GM12872 (cell line): Measurements from ENCODE around the gene PGR.

Experiments used
- CTCF ChIP-seq: IDR thresholded peaks from 3 replicates; pipeline ENCODE4 v1.5.1; 2011; ENCODE audit warnings: low read depth, mild to moderate bottlenecking, low read length, moderate library complexity; ENCODE audit not compliant: insufficient read depth

PGR gene

DNA sequence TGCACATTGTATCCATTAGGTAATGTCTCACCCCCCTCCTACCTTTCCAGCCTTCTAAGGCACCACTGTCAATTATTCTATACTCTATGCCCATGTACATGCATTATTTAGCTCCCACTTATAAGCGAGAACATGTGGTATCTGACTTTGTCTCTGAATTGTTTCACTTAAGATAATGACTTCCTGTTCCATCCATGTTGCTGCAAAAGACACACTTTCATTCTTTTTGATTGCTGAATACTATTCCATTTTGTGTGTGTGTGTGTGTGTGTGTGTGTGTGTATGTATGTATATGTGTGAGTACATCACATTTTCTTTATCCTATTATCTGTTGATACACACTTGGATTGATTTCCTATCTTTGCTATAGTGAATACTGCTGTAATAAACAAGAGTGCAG lies 84.2 kb downstream of the PGR start:
- TF ChIP-seq CTCF, result no peak

DNA sequence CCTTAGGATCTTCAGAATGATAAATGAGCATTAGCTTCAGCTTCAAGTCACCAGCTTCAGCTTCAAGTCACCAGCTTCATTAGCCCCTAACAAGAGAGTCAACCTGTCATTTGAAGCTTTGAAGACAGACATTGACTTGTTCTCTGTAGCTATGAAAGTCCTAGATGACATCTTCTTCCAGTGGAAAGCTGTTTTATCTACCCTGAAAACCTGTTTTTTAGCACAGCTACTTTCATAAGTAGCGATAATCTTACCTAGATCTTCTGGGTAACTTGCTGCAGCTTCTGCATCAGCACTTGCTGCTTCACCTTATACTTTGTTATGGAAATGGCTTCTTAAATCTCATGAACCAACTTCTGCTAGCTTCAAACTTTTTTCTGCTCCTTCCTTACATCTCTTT lies 85.7 kb downstream of the PGR start:
- TF ChIP-seq CTCF, result no peak

GRCh38 chr11:101035872-101036271 lies 93.7 kb downstream of the PGR start:
- no peak for TF ChIP-seq CTCF

DNA sequence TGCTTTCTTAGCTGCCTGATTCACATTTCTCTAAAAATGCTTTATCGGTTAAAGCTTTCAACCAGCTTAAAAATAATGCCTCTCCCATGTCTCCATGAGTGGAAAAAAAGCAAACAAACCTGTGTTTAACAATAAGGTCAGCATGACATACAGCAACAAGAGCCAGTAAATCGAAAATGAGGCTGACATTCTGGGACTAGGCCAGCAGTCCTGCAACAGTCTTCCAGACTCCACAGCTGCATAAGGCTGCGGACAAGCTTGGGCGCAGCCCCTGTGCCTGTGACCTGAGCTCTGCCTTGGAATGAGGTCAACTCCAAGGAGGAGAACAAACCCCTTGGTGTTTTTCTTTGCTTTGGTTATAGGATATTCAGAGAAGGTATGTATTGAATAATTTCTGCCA lies 95.5 kb downstream of the PGR start:
- no peak for TF ChIP-seq CTCF

DNA sequence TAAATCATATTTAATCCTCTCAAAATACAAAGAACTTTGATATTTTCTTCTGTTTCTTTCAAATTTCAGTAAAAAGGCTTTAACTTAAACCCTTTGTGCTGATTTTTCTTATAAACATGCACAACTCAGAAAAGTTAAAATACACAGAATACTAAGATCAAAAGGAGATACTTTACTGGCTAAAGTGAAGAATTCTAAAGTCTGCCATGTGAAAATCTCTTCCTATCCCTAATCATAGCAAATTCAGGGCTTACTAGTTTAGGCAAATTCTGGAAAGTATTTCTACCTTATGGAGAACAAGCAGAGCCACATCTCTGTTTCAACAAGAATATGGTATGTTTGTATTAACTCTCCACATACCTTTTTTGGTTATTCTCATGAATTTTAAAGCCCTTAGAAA lies 96.6 kb downstream of the PGR start:
- TF ChIP-seq CTCF, result no peak

GRCh38 chr11:101031713-101032112 lies 97.9 kb downstream of the PGR start:
- TF ChIP-seq CTCF, result no peak

GRCh38 chr11:101030692-101031091 lies 98.9 kb downstream of the PGR start:
- no peak for TF ChIP-seq CTCF

DNA sequence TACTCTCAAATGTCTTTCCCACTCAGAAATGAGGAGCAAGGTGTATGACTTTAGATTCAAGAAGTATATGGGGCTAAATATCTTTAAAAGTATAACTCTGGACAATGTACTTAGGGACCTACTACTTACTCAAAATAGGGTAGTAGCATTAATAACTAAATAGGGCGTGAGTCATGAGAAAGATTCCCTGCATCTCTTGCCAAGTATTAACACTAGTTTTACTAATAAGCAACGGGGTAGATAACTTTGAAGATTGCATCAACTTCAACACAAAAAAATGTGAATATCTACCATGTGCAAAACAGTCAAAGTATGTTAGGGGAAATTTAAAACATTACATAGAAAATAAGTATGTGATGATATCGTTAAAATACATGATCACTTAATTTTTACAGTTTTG lies 99.6 kb downstream of the PGR start:
- TF ChIP-seq CTCF, result no peak
